HepG2 (cell line): Measurements from ENCODE around the gene ZFR. TPM values are rescaled to one million over a fixed set of nuclear protein-coding genes. Genes with fewer than 3 reads are reported as not detected.

Experiments
- HDAC1 ChIP-seq: sonication (generic); formaldehyde crosslinking; IDR thresholded peaks from 2 replicates; pipeline ENCODE4 v1.5.1; 2020; ENCODE audit warnings: mild to moderate bottlenecking, missing genetic modification reagents
- MLLT10 ChIP-seq: sonication (generic); formaldehyde crosslinking; IDR thresholded peaks from 2 replicates; pipeline ENCODE4 v1.4.0; 2020; ENCODE audit warnings: missing genetic modification reagents
- NCOA1 ChIP-seq: sonication (generic); formaldehyde crosslinking; IDR thresholded peaks from 2 replicates; pipeline ENCODE4 v1.9.0; 2021; ENCODE audit warnings: missing genetic modification reagents
- ZNF235 ChIP-seq: sonication (generic); formaldehyde crosslinking; IDR thresholded peaks from 2 replicates; pipeline ENCODE4 v1.8.1; 2023; ENCODE audit warnings: mild to moderate bottlenecking, missing genetic modification reagents, borderline replicate concordance
- ZNF335 ChIP-seq: sonication (generic); formaldehyde crosslinking; IDR thresholded peaks from 2 replicates; pipeline ENCODE4 v1.4.0; 2020; ENCODE audit warnings: missing genetic modification reagents
- polyA plus RNA-seq, 8 experiments: library from polyadenylated mRNA; depleted of rRNA in 3 of 8; stranded (reverse) in 7 of 8; unstranded in 1 of 8; fragments of >200 nt; fragmentation: Illumina TruSeq in 4 of 8; extraction: Trizol in 4 of 8; gene quantifications; 2 replicates each; pipeline versions ENCODE4 v1.2.1 to v1.2.3, GENCODE V29; 2011 to 2016; ENCODE audit warnings: low read depth in 4 of 8, missing spikeins in 1 of 8, mixed read lengths in 1 of 8; ENCODE audit not compliant: insufficient read depth in 1 of 8
- total RNA-seq, 5 experiments: library from RNA; depleted of rRNA; stranded (reverse); fragments of >200 nt; fragmentation: Illumina TruSeq; extraction: Trizol; gene quantifications; 2 replicates each; pipeline ENCODE4 v1.2.3, GENCODE V29; 2016; ENCODE audit warnings: low read depth in 1 of 5
- TF ChIP-seq, protein P1 (sequence below), 2 experiments: fragments of 450-650 bp in 1 of 2; sonication (generic) in 1 of 2; formaldehyde crosslinking in 1 of 2; IDR thresholded peaks; 2 replicates each; pipeline versions ENCODE4 v1.6.1 to v1.8.0; 2016 to 2022; ENCODE audit warnings: antibody characterized with exemption in 1 of 2, mild to moderate bottlenecking in 1 of 2, missing genetic modification reagents in 1 of 2
- TF ChIP-seq, protein P2 (sequence below): sonication (generic); formaldehyde crosslinking; IDR thresholded peaks from 2 replicates; pipeline ENCODE4 v1.5.0; 2020; ENCODE audit warnings: mild to moderate bottlenecking, missing genetic modification reagents
- TF ChIP-seq, protein P3 (sequence below): sonication (generic); formaldehyde crosslinking; IDR thresholded peaks from 2 replicates; pipeline ENCODE4 v1.4.0; 2020; ENCODE audit warnings: mild to moderate bottlenecking, missing genetic modification reagents

The ZFR gene
- total and polyA plus RNA-seq, 2 of the 13 experiments (the other 11 are each of a cell fraction or from before 2014, with no cell fraction given): 89.0 to 92.8 TPM

DNA sequence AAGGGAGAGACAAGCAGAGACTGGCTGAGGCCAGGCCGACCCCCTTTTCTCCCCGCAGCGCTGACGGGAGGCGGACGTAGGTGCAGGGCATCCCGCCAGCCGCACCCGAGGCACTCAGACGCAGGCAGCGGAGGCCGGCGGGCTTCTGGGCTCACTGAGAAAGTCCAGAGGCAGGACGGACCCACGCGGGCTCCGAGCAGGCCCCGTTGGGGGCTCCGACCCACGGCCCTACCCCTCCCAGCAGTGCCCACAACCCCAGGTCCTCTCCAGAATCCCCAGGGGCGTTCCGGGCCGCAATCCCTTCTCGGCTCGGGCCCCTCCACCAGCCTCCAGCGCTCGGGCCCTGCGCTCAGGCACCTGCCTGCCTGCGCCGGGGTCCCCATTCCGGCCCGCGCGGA lies 132.3 kb downstream of the ZFR start (continued):
- TF ChIP-seq, protein P1, sequence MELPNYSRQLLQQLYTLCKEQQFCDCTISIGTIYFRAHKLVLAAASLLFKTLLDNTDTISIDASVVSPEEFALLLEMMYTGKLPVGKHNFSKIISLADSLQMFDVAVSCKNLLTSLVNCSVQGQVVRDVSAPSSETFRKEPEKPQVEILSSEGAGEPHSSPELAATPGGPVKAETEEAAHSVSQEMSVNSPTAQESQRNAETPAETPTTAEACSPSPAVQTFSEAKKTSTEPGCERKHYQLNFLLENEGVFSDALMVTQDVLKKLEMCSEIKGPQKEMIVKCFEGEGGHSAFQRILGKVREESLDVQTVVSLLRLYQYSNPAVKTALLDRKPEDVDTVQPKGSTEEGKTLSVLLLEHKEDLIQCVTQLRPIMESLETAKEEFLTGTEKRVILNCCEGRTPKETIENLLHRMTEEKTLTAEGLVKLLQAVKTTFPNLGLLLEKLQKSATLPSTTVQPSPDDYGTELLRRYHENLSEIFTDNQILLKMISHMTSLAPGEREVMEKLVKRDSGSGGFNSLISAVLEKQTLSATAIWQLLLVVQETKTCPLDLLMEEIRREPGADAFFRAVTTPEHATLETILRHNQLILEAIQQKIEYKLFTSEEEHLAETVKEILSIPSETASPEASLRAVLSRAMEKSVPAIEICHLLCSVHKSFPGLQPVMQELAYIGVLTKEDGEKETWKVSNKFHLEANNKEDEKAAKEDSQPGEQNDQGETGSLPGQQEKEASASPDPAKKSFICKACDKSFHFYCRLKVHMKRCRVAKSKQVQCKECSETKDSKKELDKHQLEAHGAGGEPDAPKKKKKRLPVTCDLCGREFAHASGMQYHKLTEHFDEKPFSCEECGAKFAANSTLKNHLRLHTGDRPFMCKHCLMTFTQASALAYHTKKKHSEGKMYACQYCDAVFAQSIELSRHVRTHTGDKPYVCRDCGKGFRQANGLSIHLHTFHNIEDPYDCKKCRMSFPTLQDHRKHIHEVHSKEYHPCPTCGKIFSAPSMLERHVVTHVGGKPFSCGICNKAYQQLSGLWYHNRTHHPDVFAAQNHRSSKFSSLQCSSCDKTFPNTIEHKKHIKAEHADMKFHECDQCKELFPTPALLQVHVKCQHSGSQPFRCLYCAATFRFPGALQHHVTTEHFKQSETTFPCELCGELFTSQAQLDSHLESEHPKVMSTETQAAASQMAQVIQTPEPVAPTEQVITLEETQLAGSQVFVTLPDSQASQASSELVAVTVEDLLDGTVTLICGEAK (IDR thresholded peaks at IDR 0.05): no peak
- TF ChIP-seq, protein P1 (CRISPR knock-in tag; IDR thresholded peaks at IDR 0.05): peak; percentile 26; the same call in 1 of the 2 replicates
- TF ChIP-seq, protein P2, sequence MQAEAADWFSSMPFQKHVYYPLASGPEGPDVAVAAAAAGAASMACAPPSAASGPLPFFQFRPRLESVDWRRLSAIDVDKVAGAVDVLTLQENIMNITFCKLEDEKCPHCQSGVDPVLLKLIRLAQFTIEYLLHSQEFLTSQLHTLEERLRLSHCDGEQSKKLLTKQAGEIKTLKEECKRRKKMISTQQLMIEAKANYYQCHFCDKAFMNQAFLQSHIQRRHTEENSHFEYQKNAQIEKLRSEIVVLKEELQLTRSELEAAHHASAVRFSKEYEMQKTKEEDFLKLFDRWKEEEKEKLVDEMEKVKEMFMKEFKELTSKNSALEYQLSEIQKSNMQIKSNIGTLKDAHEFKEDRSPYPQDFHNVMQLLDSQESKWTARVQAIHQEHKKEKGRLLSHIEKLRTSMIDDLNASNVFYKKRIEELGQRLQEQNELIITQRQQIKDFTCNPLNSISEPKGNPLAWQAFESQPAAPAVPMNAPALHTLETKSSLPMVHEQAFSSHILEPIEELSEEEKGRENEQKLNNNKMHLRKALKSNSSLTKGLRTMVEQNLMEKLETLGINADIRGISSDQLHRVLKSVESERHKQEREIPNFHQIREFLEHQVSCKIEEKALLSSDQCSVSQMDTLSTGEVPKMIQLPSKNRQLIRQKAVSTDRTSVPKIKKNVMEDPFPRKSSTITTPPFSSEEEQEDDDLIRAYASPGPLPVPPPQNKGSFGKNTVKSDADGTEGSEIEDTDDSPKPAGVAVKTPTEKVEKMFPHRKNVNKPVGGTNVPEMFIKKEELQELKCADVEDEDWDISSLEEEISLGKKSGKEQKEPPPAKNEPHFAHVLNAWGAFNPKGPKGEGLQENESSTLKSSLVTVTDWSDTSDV: 0 out of 2 replicates have a peak, but pooled peaks have one; percentile 17
- TF ChIP-seq ZNF335 (CRISPR knock-in tag) (0 out of 2 replicates have a peak, but pooled peaks have one; percentile 17), HDAC1 (CRISPR knock-in tag) (0 out of 2 replicates have a peak, but pooled peaks have one; percentile 3), ZNF235 (no peak), MLLT10 (no peak), NCOA1 (CRISPR knock-in tag) (no peak)
- TF ChIP-seq, protein P3, sequence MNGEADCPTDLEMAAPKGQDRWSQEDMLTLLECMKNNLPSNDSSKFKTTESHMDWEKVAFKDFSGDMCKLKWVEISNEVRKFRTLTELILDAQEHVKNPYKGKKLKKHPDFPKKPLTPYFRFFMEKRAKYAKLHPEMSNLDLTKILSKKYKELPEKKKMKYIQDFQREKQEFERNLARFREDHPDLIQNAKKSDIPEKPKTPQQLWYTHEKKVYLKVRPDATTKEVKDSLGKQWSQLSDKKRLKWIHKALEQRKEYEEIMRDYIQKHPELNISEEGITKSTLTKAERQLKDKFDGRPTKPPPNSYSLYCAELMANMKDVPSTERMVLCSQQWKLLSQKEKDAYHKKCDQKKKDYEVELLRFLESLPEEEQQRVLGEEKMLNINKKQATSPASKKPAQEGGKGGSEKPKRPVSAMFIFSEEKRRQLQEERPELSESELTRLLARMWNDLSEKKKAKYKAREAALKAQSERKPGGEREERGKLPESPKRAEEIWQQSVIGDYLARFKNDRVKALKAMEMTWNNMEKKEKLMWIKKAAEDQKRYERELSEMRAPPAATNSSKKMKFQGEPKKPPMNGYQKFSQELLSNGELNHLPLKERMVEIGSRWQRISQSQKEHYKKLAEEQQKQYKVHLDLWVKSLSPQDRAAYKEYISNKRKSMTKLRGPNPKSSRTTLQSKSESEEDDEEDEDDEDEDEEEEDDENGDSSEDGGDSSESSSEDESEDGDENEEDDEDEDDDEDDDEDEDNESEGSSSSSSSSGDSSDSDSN (CRISPR knock-in tag): 0 out of 2 replicates have a peak, but pooled peaks have one; percentile 59
